Esophagus muscularis mucosa (tissue), 4 donors: ENCODE data around the gene HDAC4.
A peak's percentile ranks its signal among the peaks of the same experiment; 100 is the strongest.

Experiments
- EP300 ChIP-seq: sonication (generic); formaldehyde crosslinking; IDR thresholded peaks from one replicate; pipeline ENCODE4 v1.6.1; 2017; ENCODE audit warnings: antibody characterized with exemption
- POLR2A ChIP-seq: fragments of 450-650 bp; IDR thresholded peaks from one replicate; pipeline ENCODE4 v1.6.1; 2017; ENCODE audit warnings: antibody characterized with exemption, moderate library complexity, mild to moderate bottlenecking, low read depth
- POLR2AphosphoS5 ChIP-seq, 2 donors: sonication (generic); formaldehyde crosslinking; IDR thresholded peaks; one replicate each; pipeline ENCODE4 v1.6.1; 2017; ENCODE audit warnings: antibody characterized with exemption in 2 of 2
- TF ChIP-seq, protein P1 (sequence below), 3 experiments: fragments of 200-600 bp in 2 of 3; fragments of 450-650 bp in 1 of 3; sonication (generic) in 2 of 3; IDR thresholded peaks; one replicate each; pipeline ENCODE4 v1.5.1; 2017 to 2019; ENCODE audit warnings: antibody characterized with exemption in 3 of 3, mild to moderate bottlenecking in 2 of 3, moderate library complexity in 1 of 3

DNA sequence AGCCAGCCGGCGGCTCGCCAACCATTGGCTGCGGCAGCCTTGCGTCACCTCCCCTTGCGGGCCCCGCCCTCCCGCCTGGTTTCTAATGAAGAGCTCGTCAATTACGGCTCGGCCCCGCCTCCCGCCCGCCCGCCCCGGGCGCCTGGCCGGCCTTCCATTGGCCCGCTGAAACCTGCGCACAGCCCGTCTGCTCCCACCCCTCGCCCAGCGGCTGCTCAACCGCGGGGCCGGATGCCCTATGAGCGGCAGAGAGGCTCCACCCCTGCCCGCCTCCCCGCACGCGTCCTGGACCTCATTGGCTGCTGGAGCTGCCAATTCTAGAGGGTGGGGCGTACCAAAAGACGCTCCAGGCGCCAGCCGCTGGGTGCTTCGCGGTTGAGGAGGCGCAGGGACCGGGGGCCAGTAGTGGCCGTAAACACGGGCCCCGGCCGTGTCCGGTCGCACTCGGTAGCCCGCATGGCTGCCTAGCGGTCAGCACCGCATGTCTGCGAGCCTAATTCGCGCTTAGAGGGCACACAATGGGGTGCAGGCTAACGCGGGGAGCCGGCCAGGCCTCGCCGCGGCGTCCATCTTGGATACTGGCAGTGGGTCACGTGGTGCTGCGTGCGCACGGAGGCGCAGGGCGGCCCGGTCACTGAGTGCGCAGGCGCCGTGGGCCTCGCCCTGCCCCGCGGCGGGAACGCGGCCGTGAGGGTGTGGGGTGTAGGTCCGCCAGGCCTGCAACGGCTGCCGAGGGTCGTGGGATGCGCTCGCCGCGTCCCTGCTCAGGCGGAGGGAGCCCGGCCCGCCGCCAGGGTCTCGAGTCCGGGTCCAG lies 454 bp upstream of the HDAC4 start:
- TF ChIP-seq, protein P1, sequence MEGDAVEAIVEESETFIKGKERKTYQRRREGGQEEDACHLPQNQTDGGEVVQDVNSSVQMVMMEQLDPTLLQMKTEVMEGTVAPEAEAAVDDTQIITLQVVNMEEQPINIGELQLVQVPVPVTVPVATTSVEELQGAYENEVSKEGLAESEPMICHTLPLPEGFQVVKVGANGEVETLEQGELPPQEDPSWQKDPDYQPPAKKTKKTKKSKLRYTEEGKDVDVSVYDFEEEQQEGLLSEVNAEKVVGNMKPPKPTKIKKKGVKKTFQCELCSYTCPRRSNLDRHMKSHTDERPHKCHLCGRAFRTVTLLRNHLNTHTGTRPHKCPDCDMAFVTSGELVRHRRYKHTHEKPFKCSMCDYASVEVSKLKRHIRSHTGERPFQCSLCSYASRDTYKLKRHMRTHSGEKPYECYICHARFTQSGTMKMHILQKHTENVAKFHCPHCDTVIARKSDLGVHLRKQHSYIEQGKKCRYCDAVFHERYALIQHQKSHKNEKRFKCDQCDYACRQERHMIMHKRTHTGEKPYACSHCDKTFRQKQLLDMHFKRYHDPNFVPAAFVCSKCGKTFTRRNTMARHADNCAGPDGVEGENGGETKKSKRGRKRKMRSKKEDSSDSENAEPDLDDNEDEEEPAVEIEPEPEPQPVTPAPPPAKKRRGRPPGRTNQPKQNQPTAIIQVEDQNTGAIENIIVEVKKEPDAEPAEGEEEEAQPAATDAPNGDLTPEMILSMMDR (IDR thresholded peaks at IDR 0.05), result no peak
- peak; percentile 97 for TF ChIP-seq POLR2A
- no peak for TF ChIP-seq EP300
- peak; percentile 96 to 100 for TF ChIP-seq POLR2AphosphoS5 (IDR thresholded peaks at IDR 0.05)
